Skeletal muscle tissue (tissue), 4 donors: Measurements from ENCODE around the gene CD2BP2. TPM values are rescaled to one million over a fixed set of nuclear protein-coding genes. Genes with fewer than 3 reads are reported as not detected.
"Not testable (repeated sequence)": the region's sequence is repeated elsewhere in the genome, so short reads cannot be mapped to it uniquely, and the experiment has no call there.

Source experiments
- H3K27ac ChIP-seq: one replicate; pipeline ENCODE4 v1.7.0; 2013; ENCODE audit warnings: mild to moderate bottlenecking, low read depth, low read length, inconsistent platforms
- H3K27me3 ChIP-seq, 3 donors: one replicate each; pipeline ENCODE4 v1.7.0; 2013; ENCODE audit warnings: low read length in 3 of 3; ENCODE audit not compliant: control insufficient read depth in 3 of 3, insufficient read depth in 3 of 3
- H3K36me3 ChIP-seq, 3 donors: one replicate each; pipeline ENCODE4 v1.7.0; 2013; ENCODE audit warnings: low read length in 3 of 3; ENCODE audit not compliant: control insufficient read depth in 3 of 3, insufficient read depth in 3 of 3
- H3K4me1 ChIP-seq, 3 donors: one replicate each; pipeline ENCODE4 v1.7.0; 2013; ENCODE audit warnings: low read length in 3 of 3, mild to moderate bottlenecking in 3 of 3; ENCODE audit not compliant: control insufficient read depth in 3 of 3, insufficient read depth in 3 of 3
- H3K4me3 ChIP-seq, 3 donors: one replicate each; pipeline ENCODE4 v1.7.0; 2013; ENCODE audit warnings: low read length in 3 of 3
- H3K9ac ChIP-seq, 3 donors: one replicate each; pipeline ENCODE4 v1.7.0; 2013; ENCODE audit warnings: low read length in 3 of 3, mild to moderate bottlenecking in 3 of 3, moderate library complexity in 2 of 3, low read depth in 1 of 3
- H3K9me3 ChIP-seq, 3 donors: one replicate each; pipeline ENCODE4 v1.7.0; 2013; ENCODE audit warnings: low read length in 3 of 3; ENCODE audit not compliant: control insufficient read depth in 3 of 3
- total RNA-seq: library from RNA; depleted of rRNA; stranded (reverse); fragments of >200 nt; gene quantifications from one replicate; pipeline ENCODE4 v1.2.3, GENCODE V29; 2014
- donor health status: Osteomylitis.

Gene CD2BP2
- total RNA-seq, 1 donor from 2014 or later = 24.5 TPM

DNA sequence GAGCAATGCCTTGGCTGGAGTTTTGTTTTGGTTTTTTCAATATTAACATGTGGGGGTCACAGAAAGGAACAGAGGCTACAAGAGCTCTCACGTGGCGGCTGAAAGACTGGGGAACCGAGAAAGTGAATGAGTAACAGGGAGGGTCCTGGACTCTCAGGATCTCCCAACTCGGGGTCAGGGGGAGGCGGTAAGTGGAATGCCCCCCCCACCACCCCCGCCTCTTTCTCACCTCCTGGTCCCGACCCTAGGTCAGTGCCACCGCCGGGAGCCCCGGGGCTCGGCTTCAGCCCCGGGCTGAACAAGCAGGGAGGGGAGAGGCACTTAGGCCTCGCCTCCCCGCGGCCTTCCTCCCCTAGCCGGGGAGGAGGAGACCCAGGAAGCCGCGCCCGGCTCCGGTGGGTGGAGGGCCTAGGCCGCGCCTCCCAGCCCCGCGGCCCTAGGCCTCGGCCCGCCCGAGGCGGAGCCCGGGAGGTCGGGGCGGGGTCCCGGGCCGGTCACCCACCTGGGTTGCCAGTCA is 20.6 kb downstream of the CD2BP2 start:
- not testable (repeated sequence) for H3K27me3 ChIP-seq, H3K9me3 ChIP-seq, H3K36me3 ChIP-seq
- Histone ChIP-seq H3K9ac (peak overlapping the region in 2 of 3 donors; percentile 40 to 59), H3K4me1 (peaks cover 4 to 12% (median 9%) of the 10 kb centered on the region in 3 donors), H3K27ac (peak overlapping the region; percentile 86), H3K4me3 (peak overlapping the region; percentile 54 to 76 (median 65))

DNA sequence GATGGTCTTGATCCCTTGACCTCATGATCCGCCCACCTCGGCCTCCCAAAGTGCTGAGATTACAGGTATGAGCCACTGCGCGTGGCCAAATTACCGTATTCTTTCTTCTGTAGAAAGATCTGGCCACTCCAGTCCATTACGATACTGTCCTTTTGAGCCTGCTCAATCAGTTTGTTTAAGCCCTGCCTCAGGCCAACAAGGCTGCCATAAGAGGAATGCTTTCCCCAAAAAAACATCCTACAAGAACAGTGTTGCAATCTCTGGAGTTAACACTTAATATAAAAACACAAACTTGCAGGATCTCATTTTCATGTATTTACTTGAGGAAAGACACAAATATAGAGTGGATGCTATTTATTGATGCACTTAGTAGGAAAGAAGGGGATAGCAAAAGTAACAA is 30.9 kb downstream of the CD2BP2 start:
- H3K4me3 ChIP-seq, H3K9me3 ChIP-seq, H3K36me3 ChIP-seq, H3K27me3 ChIP-seq, H3K9ac ChIP-seq, H3K4me1 ChIP-seq, H3K27ac ChIP-seq: not testable (repeated sequence)

DNA sequence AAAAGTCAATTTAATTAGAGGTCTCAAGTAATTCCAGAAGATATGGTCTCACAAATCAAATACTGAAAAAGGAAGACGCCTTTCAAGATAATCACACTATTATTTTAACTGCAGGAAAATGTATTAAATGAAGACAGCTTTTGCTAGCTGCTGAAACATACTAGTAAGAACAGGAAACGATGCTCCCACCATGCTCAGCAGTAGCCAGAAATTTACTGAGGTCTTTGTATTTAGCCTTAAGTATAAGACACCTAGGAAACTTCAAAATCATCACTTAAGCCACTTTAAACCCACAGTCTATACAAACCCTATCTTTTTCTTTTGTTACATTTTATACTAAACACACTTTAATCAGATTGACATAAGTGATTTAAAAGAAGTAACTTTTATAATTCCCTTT is 36.5 kb downstream of the CD2BP2 start:
- not testable (repeated sequence) for H3K4me1 ChIP-seq, H3K36me3 ChIP-seq, H3K9me3 ChIP-seq, H3K4me3 ChIP-seq, H3K9ac ChIP-seq, H3K27me3 ChIP-seq, H3K27ac ChIP-seq

DNA sequence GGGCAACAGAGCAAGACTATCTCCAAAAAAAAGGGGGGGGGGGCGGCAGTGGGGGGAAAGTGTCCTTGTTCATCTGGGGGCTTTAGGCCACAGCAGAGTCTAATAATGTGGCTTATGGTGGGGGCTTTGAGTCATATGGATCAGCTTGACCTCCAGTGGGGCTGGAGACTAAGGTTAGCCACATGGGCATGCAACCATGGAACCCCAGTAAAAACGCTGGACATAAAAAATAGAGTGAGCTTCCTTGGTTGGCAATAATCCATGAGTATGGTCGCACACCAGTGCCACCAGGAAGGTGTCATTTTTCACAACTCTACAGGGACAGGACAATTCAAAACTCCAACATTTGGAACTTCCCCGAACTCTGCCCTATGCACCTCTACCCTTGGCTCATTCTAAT is 44.2 kb downstream of the CD2BP2 start:
- not testable (repeated sequence) for H3K9me3 ChIP-seq, H3K36me3 ChIP-seq, H3K27ac ChIP-seq, H3K4me3 ChIP-seq, H3K27me3 ChIP-seq, H3K9ac ChIP-seq, H3K4me1 ChIP-seq

DNA sequence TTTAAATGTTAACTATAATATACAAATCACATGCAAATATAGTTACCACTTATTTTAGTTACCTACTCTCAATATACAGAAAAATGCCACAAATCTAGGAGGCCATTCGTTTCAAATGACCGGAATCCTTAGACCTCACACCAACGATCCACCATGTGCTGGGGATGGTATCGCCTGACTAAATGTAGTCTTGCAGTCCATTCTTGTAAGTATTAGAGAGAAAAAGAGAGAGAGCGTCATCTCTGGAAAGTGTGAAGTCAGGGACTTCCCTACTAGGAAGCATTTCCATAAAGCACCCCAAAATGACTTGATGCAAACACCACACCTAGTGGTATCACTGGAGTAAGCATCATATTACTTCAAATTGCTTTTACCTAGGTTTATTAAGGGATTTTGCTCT is 45.9 kb downstream of the CD2BP2 start:
- not testable (repeated sequence) for H3K9me3 ChIP-seq, H3K4me1 ChIP-seq, H3K27me3 ChIP-seq, H3K27ac ChIP-seq, H3K36me3 ChIP-seq, H3K4me3 ChIP-seq, H3K9ac ChIP-seq

Other genes starting within 250 kb of the CD2BP2 start
- 0.52 TPM for gene GDPD3, start 241.8 kb downstream of the CD2BP2 start, total RNA-seq
- 14.6 TPM for gene MAPK3, start 232.1 kb downstream of the CD2BP2 start, total RNA-seq
- 8.4 TPM for gene CORO1A, start 171.7 kb downstream of the CD2BP2 start, total RNA-seq
- 23.5 TPM for gene BOLA2B, start 161.6 kb downstream of the CD2BP2 start, total RNA-seq
- gene SLX1A, start 161.4 kb downstream of the CD2BP2 start, total RNA-seq = 11.0 TPM
- 1.6 TPM for gene SULT1A3, start 156.1 kb downstream of the CD2BP2 start, total RNA-seq
- 3.7 TPM for gene NPIPB13, start 106.8 kb downstream of the CD2BP2 start, total RNA-seq
- 24.5 TPM for gene TBC1D10B, start 15.2 kb upstream of the CD2BP2 start, total RNA-seq
- gene MYL11, start 19.5 kb upstream of the CD2BP2 start, total RNA-seq = 12,119 TPM
- gene SEPTIN1, start 27.3 kb upstream of the CD2BP2 start, total RNA-seq = 0.52 TPM
- gene ZNF48, start 40.1 kb upstream of the CD2BP2 start, total RNA-seq = 6.3 TPM
- gene ZNF771, start 52.3 kb upstream of the CD2BP2 start, total RNA-seq = 5.2 TPM
- gene DCTPP1, start 74.7 kb upstream of the CD2BP2 start, total RNA-seq = 26.1 TPM
- gene SEPHS2, start 90.6 kb upstream of the CD2BP2 start, total RNA-seq = 7.3 TPM
- gene ITGAL, start 117.4 kb upstream of the CD2BP2 start, total RNA-seq = 4.2 TPM
- 23.5 TPM for gene ZNF768, start 171.3 kb upstream of the CD2BP2 start, total RNA-seq
- gene ZNF747, start 179.6 kb upstream of the CD2BP2 start, total RNA-seq = 8.4 TPM
- 3.7 TPM for gene ZNF764, start 203.1 kb upstream of the CD2BP2 start, total RNA-seq
- gene ZNF688, start 216.4 kb upstream of the CD2BP2 start, total RNA-seq = 5.7 TPM
- gene ZNF785, start 230.4 kb upstream of the CD2BP2 start, total RNA-seq = 10.4 TPM